GM19238 (cell line): Measurements from ENCODE around the gene FLG.
"Not testable (repeated sequence)": the region's sequence is repeated elsewhere in the genome, so short reads cannot be mapped to it uniquely, and the experiment has no call there.

ENCODE experiments used
- DNase-seq: peaks from one replicate; pipeline ENCODE4 v3.0.0; 2011; ENCODE audit warnings: low spot score; ENCODE audit not compliant: insufficient read length

The FLG gene

GRCh38 chr1:152303139-152303872 is 21.7 kb downstream of the FLG start:
- not testable (repeated sequence) for DNase-seq

GRCh38 chr1:152256394-152256793 is 68.6 kb downstream of the FLG start:
- DNase-seq: not testable (repeated sequence)
